ENCODE results near the gene DSG1.

Gene DSG1

GRCh38 chr18:31369478-31369877, 51.5 kb downstream of the DSG1 start:
- Histone ChIP-seq H2AFZ (ENCODE audit: low read depth, low read length, severe bottlenecking) (no peak overlapping the region), H3K36me3 (ENCODE audit: low read length) (no peaks in the 10 kb centered on the region), H3K27ac (ENCODE audit: low read depth, low read length) (no peak overlapping the region), H3K4me3 (ENCODE audit: insufficient read depth, low read length, poor library complexity, severe bottlenecking) (no peak overlapping the region), H3K9ac (ENCODE audit: low read length) (no peak overlapping the region), H3K4me2 (ENCODE audit: low read depth, low read length, poor library complexity, severe bottlenecking) (no peak overlapping the region), H4K20me1 (ENCODE audit: low read depth, low read length) (no peaks in the 10 kb centered on the region), H3K9me3 (ENCODE audit: insufficient read depth, low read length) (no peaks in the 10 kb centered on the region), H3K27me3 (ENCODE audit: low read length) (no peaks in the 10 kb centered on the region), H3K9me2 (replicated peaks; ENCODE audit: insufficient read depth, low read length) (no peaks in the 10 kb centered on the region), H3K79me2 (ENCODE audit: insufficient read depth, low read length) (no peaks in the 10 kb centered on the region), H3F3A (ENCODE audit: insufficient read depth) (no peaks in the 10 kb centered on the region)
- TF ChIP-seq EZH2phosphoT487 (conservative IDR thresholded peaks at IDR 0.05; ENCODE audit: low read length) (no peak), CTCF (IDR thresholded peaks at IDR 0.05; ENCODE audit: insufficient read depth, low read length, poor library complexity, severe bottlenecking) (no peak)

- no peaks in the 10 kb centered on the region for H3F3A ChIP-seq (ENCODE audit: insufficient read depth)
- no peaks in the 10 kb centered on the region for H3K36me3 ChIP-seq (ENCODE audit: low read length)
- H3K9ac ChIP-seq (ENCODE audit: low read length): no peak overlapping the region
- H3K79me2 ChIP-seq (ENCODE audit: insufficient read depth, low read length): no peaks in the 10 kb centered on the region
- TF ChIP-seq EZH2phosphoT487 (conservative IDR thresholded peaks at IDR 0.05; ENCODE audit: low read length) (no peak), CTCF (IDR thresholded peaks at IDR 0.05; ENCODE audit: insufficient read depth, low read length, poor library complexity, severe bottlenecking) (no peak)
- no peaks in the 10 kb centered on the region for H4K20me1 ChIP-seq (ENCODE audit: low read depth, low read length)
- H3K9me2 ChIP-seq (replicated peaks; ENCODE audit: insufficient read depth, low read length): no peaks in the 10 kb centered on the region
- H3K27ac ChIP-seq (ENCODE audit: low read depth, low read length): no peak overlapping the region
- no peak overlapping the region for H2AFZ ChIP-seq (ENCODE audit: low read depth, low read length, severe bottlenecking)
- no peak overlapping the region for H3K4me3 ChIP-seq (ENCODE audit: insufficient read depth, low read length, poor library complexity, severe bottlenecking)
- H3K9me3 ChIP-seq (ENCODE audit: insufficient read depth, low read length): no peaks in the 10 kb centered on the region
- H3K27me3 ChIP-seq (ENCODE audit: low read length): no peaks in the 10 kb centered on the region
- no peak overlapping the region for H3K4me2 ChIP-seq (ENCODE audit: low read depth, low read length, poor library complexity, severe bottlenecking)
These were observed 54.0 kb downstream of the DSG1 start for GRCh38 chr18:31371989-31372388.

GRCh38 chr18:31373641-31374040, 55.7 kb downstream of the DSG1 start:
- Histone ChIP-seq H3K27me3 (ENCODE audit: low read length) (no peaks in the 10 kb centered on the region), H3K36me3 (ENCODE audit: low read length) (no peaks in the 10 kb centered on the region), H3K9ac (ENCODE audit: low read length) (no peak overlapping the region), H4K20me1 (ENCODE audit: low read depth, low read length) (no peaks in the 10 kb centered on the region), H3K79me2 (ENCODE audit: insufficient read depth, low read length) (no peaks in the 10 kb centered on the region), H3K27ac (ENCODE audit: low read depth, low read length) (no peak overlapping the region), H3K9me3 (ENCODE audit: insufficient read depth, low read length) (no peaks in the 10 kb centered on the region), H3K4me2 (ENCODE audit: low read depth, low read length, poor library complexity, severe bottlenecking) (no peak overlapping the region), H3K4me3 (ENCODE audit: insufficient read depth, low read length, poor library complexity, severe bottlenecking) (no peak overlapping the region), H3F3A (ENCODE audit: insufficient read depth) (no peaks in the 10 kb centered on the region), H3K9me2 (replicated peaks; ENCODE audit: insufficient read depth, low read length) (no peaks in the 10 kb centered on the region), H2AFZ (ENCODE audit: low read depth, low read length, severe bottlenecking) (no peak overlapping the region)
- TF ChIP-seq CTCF (IDR thresholded peaks at IDR 0.05; ENCODE audit: insufficient read depth, low read length, poor library complexity, severe bottlenecking) (no peak), EZH2phosphoT487 (conservative IDR thresholded peaks at IDR 0.05; ENCODE audit: low read length) (no peak)

Data from SU-DHL-6 (cell line).